K562 (cell line): ENCODE data around the gene PTPRE. TPM values are rescaled to one million over a fixed set of nuclear protein-coding genes. Genes with fewer than 3 reads are reported as not detected.

Experiments used
- ATAC-seq: fragments of 200-7000 bp; cut with Tn5 transposase; 3 replicates; pipeline ENCODE4 v1.9.1; 2020; ENCODE audit warnings: moderate library complexity
- BruUV-seq: library from RNA; stranded (reverse); fragments of 400-500 nt; replicated peaks from 2 replicates; lab custom pipeline; 2021; lab: Mats Ljungman, UMichigan
- CTCF ChIA-PET: fragments of 300-600 bp; formaldehyde crosslinking; extraction: SDS; loops from one replicate; lab custom pipeline; 2021; ENCODE audit warnings: low intra/inter-chr PET ratio; lab: Yijun Ruan, JAX
- POLR2A ChIA-PET: fragments of 300-600, 350-650 bp; sonication (Branson Sonifier 250); formaldehyde crosslinking; extraction: SDS; loops from one replicate; lab custom pipeline; 2021; ENCODE audit warnings: antibody characterized with exemption, inconsistent platforms; lab: Yijun Ruan, JAX
- DNase-seq, 4 experiments: peaks; one replicate each; pipeline versions ENCODE4 v3.0.0 to v3.0.0-alpha.2; 2011 to 2018; ENCODE audit warnings: low spot score in 3 of 4, mixed read lengths in 3 of 4; ENCODE audit errors: extremely low read depth in 1 of 4
- FAIRE-seq: peaks from 2 replicates; lab custom pipeline; 2011; peaks lifted over from hg19 to GRCh38; lab: Jason Lieb, UNC
- H2AFZ ChIP-seq: 2 replicates; pipeline ENCODE4 v1.6.0; 2011; ENCODE audit warnings: low read depth, low read length, control low read depth, inconsistent platforms
- H3K27ac ChIP-seq: fragments of 200-600 bp; 3 replicates; pipeline ENCODE4 v1.8.0; 2011; ENCODE audit warnings: low read depth, mild to moderate bottlenecking, control low read depth, inconsistent platforms, low read length, moderate library complexity, mixed read lengths; ENCODE audit errors: extremely low read depth
- H3K27me3 ChIP-seq, 2 experiments: fragments of 300-600 bp in 1 of 2; 2 replicates in 1 of 2; 3 replicates in 1 of 2; pipeline versions ENCODE4 v1.6.0 to v1.8.0; 2011; ENCODE audit warnings: inconsistent platforms in 2 of 2, low read length in 2 of 2, mild to moderate bottlenecking in 1 of 2, mixed read lengths in 1 of 2, moderate library complexity in 1 of 2; ENCODE audit not compliant: control insufficient read depth in 2 of 2, insufficient read depth in 2 of 2
- H3K36me3 ChIP-seq: fragments of 300-600 bp; 3 replicates; pipeline ENCODE4 v1.8.0; 2011; ENCODE audit warnings: mild to moderate bottlenecking, low read length, inconsistent platforms; ENCODE audit not compliant: control insufficient read depth, insufficient read depth
- H3K4me1 ChIP-seq, 2 experiments: fragments of 200-600 bp in 1 of 2; replicated peaks in 1 of 2; 2 replicates in 1 of 2; 3 replicates in 1 of 2; pipeline versions ENCODE4 v1.5.1 to v1.8.0; 2011; ENCODE audit warnings: inconsistent platforms in 2 of 2, low read length in 2 of 2, mild to moderate bottlenecking in 1 of 2, mixed read lengths in 1 of 2, moderate library complexity in 1 of 2; ENCODE audit not compliant: control insufficient read depth in 2 of 2, insufficient read depth in 2 of 2
- H3K4me2 ChIP-seq: 2 replicates; pipeline ENCODE4 v1.6.1; 2011; ENCODE audit warnings: low read length, control low read depth, inconsistent platforms, mixed read lengths; ENCODE audit not compliant: insufficient read depth
- H3K4me3 ChIP-seq: fragments of 200-600 bp; sonication (generic), shearing (Covaris generic); 2 replicates; pipeline ENCODE4 v1.5.1; 2016; ENCODE audit warnings: control low read depth, inconsistent platforms
- H3K79me2 ChIP-seq: fragments of 200-600 bp; 3 replicates; pipeline ENCODE4 v1.8.0; 2011; ENCODE audit warnings: low read length, inconsistent platforms; ENCODE audit not compliant: control insufficient read depth, insufficient read depth
- H3K9ac ChIP-seq, 2 experiments: 2 replicates each; pipeline versions ENCODE4 v1.6.0 to v1.6.1; 2011; ENCODE audit warnings: low read depth in 2 of 2, low read length in 2 of 2, control low read depth in 1 of 2, inconsistent platforms in 1 of 2, mild to moderate bottlenecking in 1 of 2, mixed read lengths in 1 of 2; ENCODE audit not compliant: insufficient read depth in 1 of 2
- H3K9me1 ChIP-seq: one replicate; pipeline ENCODE4 v1.6.0; 2011; ENCODE audit warnings: inconsistent platforms, mild to moderate bottlenecking, low read length, moderate library complexity; ENCODE audit not compliant: control insufficient read depth, insufficient read depth
- H3K9me3 ChIP-seq: replicated peaks from 2 replicates; pipeline ENCODE4 v1.5.1; 2011; ENCODE audit warnings: low read depth, low read length, inconsistent platforms; ENCODE audit not compliant: control insufficient read depth, insufficient read depth
- H4K20me1 ChIP-seq: replicated peaks from 2 replicates; pipeline ENCODE4 v1.6.1; 2011; ENCODE audit warnings: low read length, inconsistent platforms, mixed read lengths; ENCODE audit not compliant: control insufficient read depth, insufficient read depth
- AFF1 ChIP-seq, 2 experiments: fragments of 450-650 bp; IDR thresholded peaks; 2 replicates each; pipeline ENCODE4 v1.6.1; 2018; ENCODE audit warnings: mild to moderate bottlenecking in 2 of 2, low read depth in 1 of 2; ENCODE audit not compliant: partially characterized antibody in 2 of 2
- ARID2 ChIP-seq: fragments of 450-650 bp; IDR thresholded peaks from 2 replicates; pipeline ENCODE4 v1.6.1; 2017; ENCODE audit warnings: antibody characterized with exemption, mild to moderate bottlenecking
- ESRRB ChIP-seq: fragments of 250-450 bp; sonication (Bioruptor Pico); IDR thresholded peaks from 2 replicates; pipeline ENCODE4 v1.5.0; 2020; ENCODE audit warnings: mild to moderate bottlenecking, moderate library complexity, borderline replicate concordance
- HLTF ChIP-seq: fragments of 450-650 bp; IDR thresholded peaks from 2 replicates; pipeline ENCODE4 v1.6.1; 2016
- HMG20A ChIP-seq: fragments of 450-650 bp; formaldehyde crosslinking; conservative IDR thresholded peaks from 2 replicates; pipeline ENCODE4 v1.4.0; 2020; ENCODE audit warnings: mild to moderate bottlenecking, mixed read lengths
- IFI16 ChIP-seq: fragments of 250-450 bp; sonication (Bioruptor Pico); IDR thresholded peaks from 2 replicates; pipeline ENCODE4 v2.1.2; 2022; ENCODE audit warnings: mild to moderate bottlenecking, inconsistent platforms
- MBD2 ChIP-seq: sonication (generic); IDR thresholded peaks from 2 replicates; pipeline ENCODE4 v1.6.1; 2016; ENCODE audit warnings: low read depth, borderline replicate concordance
- MED1 ChIP-seq: sonication (generic); formaldehyde crosslinking; IDR thresholded peaks from 2 replicates; pipeline ENCODE4 v1.8.1; 2023; ENCODE audit warnings: missing genetic modification reagents, borderline replicate concordance
- MTA1 ChIP-seq: fragments of 450-650 bp; IDR thresholded peaks from 2 replicates; pipeline ENCODE4 v1.6.1; 2017; ENCODE audit warnings: borderline replicate concordance
- MXI1 ChIP-seq: IDR thresholded peaks from 2 replicates; pipeline ENCODE4 v1.6.1; 2011; ENCODE audit warnings: low read depth, mild to moderate bottlenecking, improper control_type of control experiment, low read length
- PHF8 ChIP-seq: fragments of 200-600 bp; sonication (generic); IDR thresholded peaks from 2 replicates; pipeline ENCODE4 v1.6.1; 2012; ENCODE audit warnings: mixed run types, mild to moderate bottlenecking, inconsistent platforms, low read length, moderate library complexity, borderline replicate concordance
- SP2 ChIP-seq: IDR thresholded peaks from 2 replicates; pipeline ENCODE4 v1.6.1; 2011; ENCODE audit warnings: mild to moderate bottlenecking, low read depth, low read length, moderate library complexity; ENCODE audit not compliant: poor library complexity, severe bottlenecking; ENCODE audit errors: extremely low read depth
- TCF7 ChIP-seq: sonication (generic); IDR thresholded peaks from 2 replicates; pipeline ENCODE4 v1.6.1; 2016; ENCODE audit warnings: antibody characterized with exemption, borderline replicate concordance
- ZNF717 ChIP-seq: fragments of 250-450 bp; sonication (Bioruptor Pico); IDR thresholded peaks from 2 replicates; pipeline ENCODE4 v1.5.0; 2021
- ZSCAN29 ChIP-seq: fragments of 450-650 bp; IDR thresholded peaks from 2 replicates; pipeline ENCODE4 v1.6.1; 2017
- WGBS: fragments of 100-300 bp; shearing (Covaris generic); methylation state at CpG from one replicate; pipeline ENCODE4 v1.1.6; 2016; ENCODE audit warnings: low coverage, mixed read lengths; ENCODE audit not compliant: insufficient coverage; ENCODE audit errors: missing lambda C conversion rate; 5-methylcytosine and 5-hydroxymethylcytosine counted together
- in situ Hi-C: fragments of 300-500 bp; cut with MboI; formaldehyde crosslinking; loops from 4 replicates; pipeline ENCODE4 v1.15.0; 2018; ENCODE audit warnings: inconsistent platforms, mixed read lengths
- intact Hi-C: fragments of 100-400 bp; cut with micrococcal nuclease; formaldehyde crosslinking; loops from 2 replicates; pipeline ENCODE4 v1.14.2; 2022
- polyA plus RNA-seq, 8 experiments: library from polyadenylated mRNA; depleted of rRNA in 4 of 8; stranded (reverse) in 5 of 8; unstranded in 3 of 8; fragments of >200 nt; fragmentation: Nextera tagmentation in 2 of 8; fragmentation: Illumina TruSeq in 1 of 8; extraction: Ambion mirVana in 2 of 8; extraction: Trizol in 1 of 8; gene quantifications; 2 replicates each; pipeline versions ENCODE4 v1.2.1 to v1.2.3, GENCODE V29; 2011 to 2014; ENCODE audit warnings: inconsistent platforms in 1 of 8, missing spikeins in 1 of 8
- total RNA-seq, 7 experiments: library from RNA; depleted of rRNA in 6 of 7; stranded (reverse); fragments of >200 nt in 6 of 7; fragmentation: Illumina TruSeq in 2 of 7; extraction: Trizol in 2 of 7; gene quantifications; 2 replicates each; pipeline versions ENCODE4 v1.2.1 to v1.2.3, GENCODE V29; 2011 to 2021; ENCODE audit warnings: low replicate concordance in 1 of 7
- TF ChIP-seq, protein P1 (sequence below): sonication (generic); formaldehyde crosslinking; IDR thresholded peaks from 2 replicates; pipeline ENCODE4 v1.8.1; 2023; ENCODE audit warnings: mild to moderate bottlenecking, missing genetic modification reagents, moderate library complexity
- TF ChIP-seq, protein P2 (sequence below): fragments of 450-650 bp; IDR thresholded peaks from 2 replicates; pipeline ENCODE4 v1.6.1; 2016; ENCODE audit warnings: borderline replicate concordance

Gene PTPRE
- total and polyA plus RNA-seq, 9 of the 15 experiments (the other 6 are each of a cell fraction or from before 2014, with no cell fraction given), result 0.01 to 0.13 (median 0.04) TPM; not detected in 4

GRCh38 chr10:127877699-127878098, 29.2 kb upstream of the PTPRE start:
- Histone ChIP-seq H3K4me2 (no peak overlapping the region), H4K20me1 (no peaks in the 10 kb centered on the region), H3K9me3 (no peaks in the 10 kb centered on the region), H3K4me3 (no peak overlapping the region), H3K9me1 (no peaks in the 10 kb centered on the region), H2AFZ (no peak overlapping the region), H3K36me3 (no peaks in the 10 kb centered on the region), H3K79me2 (no peaks in the 10 kb centered on the region), H3K4me1 (no peaks in the 10 kb centered on the region), H3K27me3 (peaks cover 0 to 13% of the 10 kb centered on the region in 2 experiments; a peak in 2 of 5 replicates), H3K9ac (no peak overlapping the region), H3K27ac (no peak overlapping the region)
- ChIA-PET CTCF (no interaction called here), POLR2A (no interaction called here)
- FAIRE-seq (no peak), ATAC-seq (no peak), DNase-seq (no peak)
- in situ Hi-C loops (no loop called here), intact Hi-C loops (no loop called here)
- BruUV-seq, result no TSS peak
- TF ChIP-seq SP2 (no peak), ZNF717 (CRISPR knock-in tag) (no peak), IFI16 (no peak), HMG20A (CRISPR knock-in tag) (no peak), MXI1 (no peak), MED1 (CRISPR knock-in tag) (no peak), ESRRB (CRISPR knock-in tag) (no peak), TCF7 (no peak), HLTF (no peak), MTA1 (no peak), PHF8 (no peak), MBD2 (no peak), AFF1 (IDR thresholded peaks at IDR 0.05; ENCODE audit: low read depth in 1 of 2, partially characterized antibody in 2 of 2) (no peak), ARID2 (no peak), ZSCAN29 (no peak)
- TF ChIP-seq, protein P1, sequence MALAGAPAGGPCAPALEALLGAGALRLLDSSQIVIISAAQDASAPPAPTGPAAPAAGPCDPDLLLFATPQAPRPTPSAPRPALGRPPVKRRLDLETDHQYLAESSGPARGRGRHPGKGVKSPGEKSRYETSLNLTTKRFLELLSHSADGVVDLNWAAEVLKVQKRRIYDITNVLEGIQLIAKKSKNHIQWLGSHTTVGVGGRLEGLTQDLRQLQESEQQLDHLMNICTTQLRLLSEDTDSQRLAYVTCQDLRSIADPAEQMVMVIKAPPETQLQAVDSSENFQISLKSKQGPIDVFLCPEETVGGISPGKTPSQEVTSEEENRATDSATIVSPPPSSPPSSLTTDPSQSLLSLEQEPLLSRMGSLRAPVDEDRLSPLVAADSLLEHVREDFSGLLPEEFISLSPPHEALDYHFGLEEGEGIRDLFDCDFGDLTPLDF (CRISPR knock-in tag), result no peak
- TF ChIP-seq, protein P2, sequence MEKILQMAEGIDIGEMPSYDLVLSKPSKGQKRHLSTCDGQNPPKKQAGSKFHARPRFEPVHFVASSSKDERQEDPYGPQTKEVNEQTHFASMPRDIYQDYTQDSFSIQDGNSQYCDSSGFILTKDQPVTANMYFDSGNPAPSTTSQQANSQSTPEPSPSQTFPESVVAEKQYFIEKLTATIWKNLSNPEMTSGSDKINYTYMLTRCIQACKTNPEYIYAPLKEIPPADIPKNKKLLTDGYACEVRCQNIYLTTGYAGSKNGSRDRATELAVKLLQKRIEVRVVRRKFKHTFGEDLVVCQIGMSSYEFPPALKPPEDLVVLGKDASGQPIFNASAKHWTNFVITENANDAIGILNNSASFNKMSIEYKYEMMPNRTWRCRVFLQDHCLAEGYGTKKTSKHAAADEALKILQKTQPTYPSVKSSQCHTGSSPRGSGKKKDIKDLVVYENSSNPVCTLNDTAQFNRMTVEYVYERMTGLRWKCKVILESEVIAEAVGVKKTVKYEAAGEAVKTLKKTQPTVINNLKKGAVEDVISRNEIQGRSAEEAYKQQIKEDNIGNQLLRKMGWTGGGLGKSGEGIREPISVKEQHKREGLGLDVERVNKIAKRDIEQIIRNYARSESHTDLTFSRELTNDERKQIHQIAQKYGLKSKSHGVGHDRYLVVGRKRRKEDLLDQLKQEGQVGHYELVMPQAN, result no peak
- 0% methylated on average over 5 of the region's 5 CpGs for WGBS
